Measurements from ENCODE around the gene APBA2. TPM values are rescaled to one million over a fixed set of nuclear protein-coding genes. Genes with fewer than 3 reads are reported as not detected.

The APBA2 gene
- total RNA-seq, 2 donors from 2014 or later, result 0.47 to 0.48 TPM

DNA sequence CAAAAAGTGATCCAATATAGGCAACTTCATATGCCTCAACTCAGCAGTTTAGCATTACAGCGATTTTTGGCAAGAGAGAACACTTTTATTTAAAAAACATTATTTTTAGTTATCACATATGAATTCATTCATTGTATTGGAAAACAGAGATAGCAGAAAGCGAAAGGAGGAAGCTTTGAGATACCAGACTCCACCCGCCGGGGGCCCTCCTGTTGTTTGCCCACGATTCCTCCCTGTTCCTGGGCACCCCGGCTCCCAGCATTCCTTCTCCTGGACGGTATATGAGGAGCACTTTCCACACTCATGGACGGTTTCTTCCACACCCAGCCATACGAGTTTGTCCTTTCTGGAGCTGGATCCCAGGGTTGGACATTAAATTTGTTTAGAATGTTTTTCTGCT, 18.2 kb downstream of the APBA2 start:
- H3K36me3 ChIP-seq, result no peaks in the 10 kb centered on the region
- DNase-seq (ENCODE audit: low spot score), result no peak
- TF ChIP-seq, protein P1, sequence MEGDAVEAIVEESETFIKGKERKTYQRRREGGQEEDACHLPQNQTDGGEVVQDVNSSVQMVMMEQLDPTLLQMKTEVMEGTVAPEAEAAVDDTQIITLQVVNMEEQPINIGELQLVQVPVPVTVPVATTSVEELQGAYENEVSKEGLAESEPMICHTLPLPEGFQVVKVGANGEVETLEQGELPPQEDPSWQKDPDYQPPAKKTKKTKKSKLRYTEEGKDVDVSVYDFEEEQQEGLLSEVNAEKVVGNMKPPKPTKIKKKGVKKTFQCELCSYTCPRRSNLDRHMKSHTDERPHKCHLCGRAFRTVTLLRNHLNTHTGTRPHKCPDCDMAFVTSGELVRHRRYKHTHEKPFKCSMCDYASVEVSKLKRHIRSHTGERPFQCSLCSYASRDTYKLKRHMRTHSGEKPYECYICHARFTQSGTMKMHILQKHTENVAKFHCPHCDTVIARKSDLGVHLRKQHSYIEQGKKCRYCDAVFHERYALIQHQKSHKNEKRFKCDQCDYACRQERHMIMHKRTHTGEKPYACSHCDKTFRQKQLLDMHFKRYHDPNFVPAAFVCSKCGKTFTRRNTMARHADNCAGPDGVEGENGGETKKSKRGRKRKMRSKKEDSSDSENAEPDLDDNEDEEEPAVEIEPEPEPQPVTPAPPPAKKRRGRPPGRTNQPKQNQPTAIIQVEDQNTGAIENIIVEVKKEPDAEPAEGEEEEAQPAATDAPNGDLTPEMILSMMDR (IDR thresholded peaks at IDR 0.05), result no peak
- H3K4me1 ChIP-seq, result no peaks in the 10 kb centered on the region
- H3K9me3 ChIP-seq, result no peaks in the 10 kb centered on the region
- no peak overlapping the region for H3K4me3 ChIP-seq
- H3K27me3 ChIP-seq, result no peaks in the 10 kb centered on the region
- no peak overlapping the region for H3K27ac ChIP-seq

DNA sequence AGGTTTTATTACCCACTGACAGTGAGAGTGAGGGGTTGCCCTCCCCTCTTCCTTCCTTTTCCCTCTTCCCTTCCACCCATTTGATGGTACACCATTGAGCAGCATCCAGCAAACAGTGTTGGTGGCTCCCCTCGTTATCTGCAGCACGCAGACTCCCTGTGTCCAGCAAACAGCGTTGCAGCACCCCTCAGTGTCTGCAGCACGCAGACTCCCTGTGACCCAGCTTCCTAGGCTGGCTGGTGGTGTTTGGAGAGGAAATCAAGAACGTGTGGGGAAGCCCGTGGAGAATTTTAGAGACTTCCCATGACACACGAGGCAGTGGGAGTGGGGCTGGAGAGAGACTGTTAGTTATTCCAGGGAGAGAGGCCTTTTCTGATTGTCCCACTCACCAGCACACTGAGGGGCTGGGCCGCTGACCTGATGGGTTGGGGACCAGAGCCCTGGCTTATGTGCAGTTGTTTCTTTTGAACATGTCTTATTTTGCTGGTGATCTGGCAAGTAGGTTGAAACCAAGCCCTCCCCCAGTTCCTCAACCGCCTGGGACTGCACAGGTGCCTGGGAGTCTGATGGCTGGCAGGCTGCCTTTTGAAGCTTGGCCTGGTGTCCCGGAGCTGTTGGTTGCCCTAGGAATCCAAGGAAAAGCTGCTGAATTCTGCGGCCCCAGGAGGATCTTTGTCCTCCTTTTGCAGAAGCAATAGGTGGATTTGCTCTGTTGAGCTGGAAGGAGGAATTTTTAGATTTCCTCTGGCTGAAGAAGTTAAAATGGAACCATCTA, 19.0 kb downstream of the APBA2 start:
- Histone ChIP-seq H3K4me3 (no peak overlapping the region), H3K36me3 (no peaks in the 10 kb centered on the region), H3K27ac (no peak overlapping the region), H3K27me3 (no peaks in the 10 kb centered on the region), H3K9me3 (no peaks in the 10 kb centered on the region), H3K4me1 (no peaks in the 10 kb centered on the region)
- no peak for DNase-seq (ENCODE audit: low spot score)
- TF ChIP-seq, protein P1 (IDR thresholded peaks at IDR 0.05), result no peak

DNA sequence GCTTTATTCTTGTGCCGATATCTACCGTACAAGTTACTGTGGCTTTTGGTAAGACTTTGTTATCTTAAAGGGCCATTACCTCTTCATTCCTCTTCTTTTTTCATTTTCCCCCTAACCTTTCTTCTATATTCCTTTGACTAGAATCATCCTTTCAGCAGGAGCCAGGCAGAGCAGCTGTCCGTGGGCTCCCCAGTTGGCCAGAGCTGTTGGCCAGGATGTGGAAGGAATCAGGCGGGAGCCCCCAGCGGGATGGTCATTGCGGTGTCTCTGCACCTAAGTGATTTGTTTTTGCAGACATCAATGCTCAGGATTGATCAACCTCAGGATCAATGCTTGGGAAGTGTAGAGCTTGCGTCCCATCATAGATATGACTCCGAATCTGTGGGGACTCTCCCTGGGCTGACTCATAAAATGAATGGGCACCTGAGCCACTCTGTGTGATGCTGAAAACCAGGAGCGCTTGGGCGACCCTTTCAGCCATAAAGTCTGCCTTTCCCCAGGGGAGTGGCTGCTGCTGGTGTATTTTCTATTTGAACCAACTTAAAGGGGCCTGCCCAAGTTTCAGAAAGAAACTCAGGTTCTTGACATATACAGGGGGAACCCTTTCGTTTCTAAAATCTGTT, 21.7 kb downstream of the APBA2 start:
- Histone ChIP-seq H3K9me3 (no peaks in the 10 kb centered on the region), H3K27ac (no peak overlapping the region), H3K36me3 (no peaks in the 10 kb centered on the region), H3K4me1 (no peaks in the 10 kb centered on the region), H3K4me3 (no peak overlapping the region), H3K27me3 (no peaks in the 10 kb centered on the region)
- TF ChIP-seq, protein P1 (IDR thresholded peaks at IDR 0.05), result no peak
- DNase-seq (ENCODE audit: low spot score), result no peak

DNA sequence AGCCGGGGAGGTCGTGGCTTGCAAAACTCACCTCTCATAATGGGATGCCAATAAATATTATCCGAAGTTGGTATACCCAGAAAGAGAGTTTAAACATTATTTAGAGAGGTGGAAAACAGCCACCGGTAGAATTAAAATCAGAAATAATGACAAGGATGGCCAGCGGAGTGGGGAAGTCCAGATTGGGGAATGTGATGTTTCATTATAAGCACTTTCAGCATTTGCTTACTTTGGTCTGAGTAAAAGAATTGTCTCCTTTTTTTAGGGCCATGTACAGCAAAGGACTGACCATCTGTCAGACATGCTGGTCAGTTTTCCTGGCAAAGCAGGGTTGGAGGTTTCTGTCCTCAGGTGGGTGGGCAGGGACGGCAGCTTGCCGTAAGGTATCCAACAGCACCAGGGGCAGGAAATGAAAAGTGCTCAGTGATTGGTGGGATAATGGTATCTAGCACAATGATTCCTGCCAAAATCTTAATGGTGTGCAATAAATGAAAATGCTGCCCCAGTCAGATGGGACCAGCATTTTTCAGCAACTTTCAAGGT, 24.3 kb downstream of the APBA2 start:
- H3K27me3 ChIP-seq, result no peaks in the 10 kb centered on the region
- TF ChIP-seq, protein P1 (IDR thresholded peaks at IDR 0.05), result no peak
- no peak overlapping the region for H3K27ac ChIP-seq
- no peaks in the 10 kb centered on the region for H3K9me3 ChIP-seq
- H3K4me1 ChIP-seq, result no peaks in the 10 kb centered on the region
- no peak for DNase-seq (ENCODE audit: low spot score)
- no peaks in the 10 kb centered on the region for H3K36me3 ChIP-seq
- no peak overlapping the region for H3K4me3 ChIP-seq

DNA sequence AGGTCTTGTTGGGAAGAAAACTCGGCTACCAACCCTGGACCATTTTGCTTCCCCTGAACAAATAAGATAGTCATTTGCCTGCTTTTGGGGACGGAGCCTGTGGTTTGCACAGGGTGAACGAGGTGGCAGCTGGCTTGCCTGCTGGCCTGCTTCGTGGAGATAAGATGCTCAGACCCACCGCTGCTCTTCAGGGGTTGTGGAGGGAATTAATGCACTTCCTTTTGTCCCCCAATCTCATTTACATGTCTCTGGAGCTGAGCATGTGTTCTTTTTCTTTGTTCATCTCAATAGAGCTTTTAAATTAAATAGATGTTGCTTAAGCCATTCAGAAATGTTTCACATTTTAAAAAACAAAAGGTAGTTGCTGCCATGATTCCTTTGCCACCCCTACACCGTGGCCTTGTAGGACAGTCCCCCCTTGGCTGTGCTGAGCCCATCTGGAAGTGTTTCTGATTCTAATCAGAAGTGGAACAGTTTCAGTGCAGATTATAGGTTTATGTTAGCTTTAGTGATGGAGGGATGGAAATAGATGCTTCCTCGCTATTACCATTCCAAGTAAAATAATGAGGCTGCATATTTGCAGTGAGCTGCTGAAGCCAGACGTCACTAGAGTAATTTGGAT, 25.6 kb downstream of the APBA2 start:
- Histone ChIP-seq H3K36me3 (no peaks in the 10 kb centered on the region), H3K27ac (no peak overlapping the region), H3K4me1 (no peaks in the 10 kb centered on the region), H3K4me3 (no peak overlapping the region), H3K27me3 (no peaks in the 10 kb centered on the region), H3K9me3 (no peaks in the 10 kb centered on the region)
- no peak for DNase-seq (ENCODE audit: low spot score)
- TF ChIP-seq, protein P1 (IDR thresholded peaks at IDR 0.05), result no peak

All from right atrium auricular region (tissue), 2 donors.